GM23338 (cell line): ENCODE measurements around the gene SLC9B1. TPM values are rescaled to one million over a fixed set of nuclear protein-coding genes. Genes with fewer than 3 reads are reported as not detected.

Experiments
- ATAC-seq: fragments of 200-7000 bp; cut with Tn5 transposase; 3 replicates; pipeline ENCODE4 v1.9.1; 2020
- DNase-seq: peaks from one replicate; pipeline ENCODE4 v3.0.0-alpha.2; 2015; ENCODE audit warnings: low spot score
- H2AFZ ChIP-seq: fragments of 200-600 bp; sonication (generic); 2 replicates; pipeline ENCODE4 v1.8.0; 2016; ENCODE audit warnings: antibody characterized with exemption, mild to moderate bottlenecking, moderate library complexity
- H3F3A ChIP-seq: fragments of 200-600 bp; sonication (generic); replicated peaks from 2 replicates; pipeline ENCODE4 v1.8.0; 2017; ENCODE audit warnings: antibody characterized with exemption, mixed run types, low read depth
- H3K27ac ChIP-seq: fragments of 200-600 bp; sonication (generic); 2 replicates; pipeline ENCODE4 v1.6.1; 2016; ENCODE audit warnings: low read depth
- H3K27me3 ChIP-seq: fragments of 200-600 bp; sonication (generic); 2 replicates; pipeline ENCODE4 v1.8.0; 2016; ENCODE audit warnings: mild to moderate bottlenecking, mixed run types, moderate library complexity; ENCODE audit not compliant: insufficient read depth
- H3K36me3 ChIP-seq: fragments of 200-600 bp; sonication (generic); 2 replicates; pipeline ENCODE4 v1.8.0; 2016; ENCODE audit warnings: mild to moderate bottlenecking; ENCODE audit not compliant: insufficient read depth
- H3K4me1 ChIP-seq: fragments of 200-600 bp; sonication (generic); 2 replicates; pipeline ENCODE4 v1.8.0; 2016; ENCODE audit warnings: mild to moderate bottlenecking, moderate library complexity; ENCODE audit not compliant: insufficient read depth
- H3K4me2 ChIP-seq: fragments of 200-600 bp; sonication (generic); 2 replicates; pipeline ENCODE4 v1.7.1; 2017; ENCODE audit warnings: mixed run types
- H3K4me3 ChIP-seq: fragments of 200-600 bp; sonication (generic); 2 replicates; pipeline ENCODE4 v1.6.1; 2016; ENCODE audit warnings: mixed run types
- H3K79me2 ChIP-seq: fragments of 200-600 bp; sonication (generic); replicated peaks from 2 replicates; pipeline ENCODE4 v1.8.0; 2017; ENCODE audit warnings: mild to moderate bottlenecking; ENCODE audit not compliant: insufficient read depth
- H3K9me2 ChIP-seq: fragments of 200-600 bp; sonication (generic); 2 replicates; pipeline ENCODE4 v1.8.0; 2017; ENCODE audit not compliant: insufficient read depth
- H4K20me1 ChIP-seq: fragments of 200-600 bp; sonication (generic); replicated peaks from 2 replicates; pipeline ENCODE4 v1.8.0; 2017; ENCODE audit warnings: mild to moderate bottlenecking; ENCODE audit not compliant: insufficient read depth
- H3K27ac Mint-ChIP-seq: 2 replicates; pipeline ENCODE4 v1.8.0; 2020; ENCODE audit warnings: inconsistent platforms, mild to moderate bottlenecking, moderate library complexity, mixed read lengths
- H3K27me3 Mint-ChIP-seq: 3 replicates; pipeline ENCODE4 v1.8.0; 2022; ENCODE audit warnings: low read depth, mild to moderate bottlenecking, moderate library complexity, mixed read lengths, inconsistent platforms; ENCODE audit not compliant: insufficient read depth, poor library complexity
- H3K36me3 Mint-ChIP-seq: 3 replicates; pipeline ENCODE4 v1.8.0; 2021; ENCODE audit warnings: low read depth, mild to moderate bottlenecking, inconsistent platforms, moderate library complexity, mixed read lengths
- H3K4me1 Mint-ChIP-seq: 3 replicates; pipeline ENCODE4 v1.8.0; 2020; ENCODE audit warnings: mild to moderate bottlenecking, inconsistent platforms, mixed read lengths
- H3K4me3 Mint-ChIP-seq: 3 replicates; pipeline ENCODE4 v1.8.0; 2021; ENCODE audit warnings: moderate library complexity, mild to moderate bottlenecking, inconsistent platforms, mixed read lengths
- H3K9me3 Mint-ChIP-seq: 3 replicates; pipeline ENCODE4 v1.8.0; 2020; ENCODE audit warnings: moderate library complexity, mild to moderate bottlenecking, inconsistent platforms, mixed read lengths
- CREB1 ChIP-seq: fragments of 250-450 bp; sonication (Bioruptor Pico); IDR thresholded peaks from 2 replicates; pipeline ENCODE4 v1.5.0; 2020; ENCODE audit warnings: low read depth, mild to moderate bottlenecking, moderate library complexity
- ETS1 ChIP-seq: IDR thresholded peaks from 2 replicates; pipeline ENCODE4 v1.6.1; 2016; ENCODE audit warnings: antibody characterized with exemption
- EZH2 ChIP-seq: fragments of 200-600 bp; sonication (generic); IDR thresholded peaks from one replicate; pipeline ENCODE4 v1.8.0; 2017; ENCODE audit warnings: antibody characterized with exemption, mild to moderate bottlenecking, low read depth; ENCODE audit not compliant: unreplicated experiment
- EZH2phosphoT487 ChIP-seq: fragments of 200-600 bp; sonication (generic); IDR thresholded peaks from one replicate; pipeline ENCODE4 v1.8.1; 2018; ENCODE audit warnings: antibody characterized with exemption; ENCODE audit not compliant: unreplicated experiment
- NANOG ChIP-seq: IDR thresholded peaks from 2 replicates; pipeline ENCODE4 v1.6.1; 2016; ENCODE audit warnings: antibody characterized with exemption, borderline replicate concordance
- POLR2AphosphoS5 ChIP-seq: IDR thresholded peaks from 2 replicates; pipeline ENCODE4 v1.6.1; 2016; ENCODE audit warnings: antibody characterized with exemption, low read depth
- REST ChIP-seq: IDR thresholded peaks from one replicate; pipeline ENCODE4 v1.6.1; 2018; ENCODE audit warnings: antibody characterized with exemption; ENCODE audit not compliant: unreplicated experiment
- STAT1 ChIP-seq: IDR thresholded peaks from one replicate; pipeline ENCODE4 v1.6.1; 2016; ENCODE audit warnings: antibody characterized with exemption; ENCODE audit not compliant: unreplicated experiment
- ZNF114 ChIP-seq: fragments of 250-450 bp; sonication (Bioruptor Pico); IDR thresholded peaks from 2 replicates; pipeline ENCODE4 v1.5.0; 2020; ENCODE audit warnings: mild to moderate bottlenecking, moderate library complexity
- ZNF331 ChIP-seq: fragments of 250-450 bp; sonication (Bioruptor Pico); IDR thresholded peaks from 2 replicates; pipeline ENCODE4 v1.5.0; 2020; ENCODE audit warnings: low read depth, mild to moderate bottlenecking, moderate library complexity
- ZNF462 ChIP-seq: fragments of 250-450 bp; sonication (Bioruptor Pico); IDR thresholded peaks from 2 replicates; pipeline ENCODE4 v1.5.0; 2020; ENCODE audit warnings: mild to moderate bottlenecking, moderate library complexity
- polyA plus RNA-seq: library from polyadenylated mRNA; unstranded; fragments of >200 nt; fragmentation: Nextera tagmentation; extraction: Ambion mirVana; gene quantifications from 2 replicates; pipeline ENCODE4 v1.2.1, GENCODE V29; 2016
- total RNA-seq: library from RNA; depleted of rRNA; stranded (reverse); fragments of >200 nt; shearing (Covaris generic); gene quantifications from 2 replicates; pipeline ENCODE4 v1.2.3, GENCODE V29; 2014

The SLC9B1 gene
- total and polyA plus RNA-seq, 2 experiments from 2014 or later: 0.66 to 0.80 TPM

GRCh38 chr4:103044183-103044582 is 24.7 kb upstream of the SLC9B1 start (continued):
- TF ChIP-seq ZNF462 (CRISPR knock-in tag): no peak
- TF ChIP-seq POLR2AphosphoS5: no peak
- TF ChIP-seq EZH2phosphoT487: no peak
- no peak for TF ChIP-seq EZH2
- TF ChIP-seq ZNF331 (CRISPR knock-in tag): no peak
- no peak for TF ChIP-seq ETS1
- TF ChIP-seq ZNF114 (CRISPR knock-in tag): no peak
- TF ChIP-seq NANOG: no peak

- Mint-ChIP-seq H3K27me3 (no peaks in the 10 kb centered on the region), H3K4me3 (no peak overlapping the region), H3K4me1 (no peaks in the 10 kb centered on the region), H3K36me3 (no peaks in the 10 kb centered on the region), H3K27ac (no peak overlapping the region), H3K9me3 (no peaks in the 10 kb centered on the region)
- Histone ChIP-seq H3K27me3 (no peaks in the 10 kb centered on the region), H3K36me3 (no peaks in the 10 kb centered on the region), H3K4me1 (no peaks in the 10 kb centered on the region), H3K79me2 (no peaks in the 10 kb centered on the region), H3K4me3 (no peak overlapping the region), H4K20me1 (no peaks in the 10 kb centered on the region), H2AFZ (no peak overlapping the region), H3F3A (no peaks in the 10 kb centered on the region), H3K9me2 (no peaks in the 10 kb centered on the region), H3K27ac (no peak overlapping the region), H3K4me2 (no peak overlapping the region)
- ATAC-seq: no peak
- DNase-seq: no peak
- no peak for TF ChIP-seq ZNF114 (CRISPR knock-in tag)
- no peak for TF ChIP-seq REST
- TF ChIP-seq CREB1 (CRISPR knock-in tag): no peak
- TF ChIP-seq NANOG: no peak
- TF ChIP-seq EZH2phosphoT487: no peak
- TF ChIP-seq STAT1: no peak
- no peak for TF ChIP-seq POLR2AphosphoS5
- TF ChIP-seq ETS1: no peak
- no peak for TF ChIP-seq ZNF331 (CRISPR knock-in tag)
Observed at GRCh38 chr4:103036169-103036568, 16.7 kb upstream of the SLC9B1 start.
